ENCODE data around the gene TFF1.

DNA sequence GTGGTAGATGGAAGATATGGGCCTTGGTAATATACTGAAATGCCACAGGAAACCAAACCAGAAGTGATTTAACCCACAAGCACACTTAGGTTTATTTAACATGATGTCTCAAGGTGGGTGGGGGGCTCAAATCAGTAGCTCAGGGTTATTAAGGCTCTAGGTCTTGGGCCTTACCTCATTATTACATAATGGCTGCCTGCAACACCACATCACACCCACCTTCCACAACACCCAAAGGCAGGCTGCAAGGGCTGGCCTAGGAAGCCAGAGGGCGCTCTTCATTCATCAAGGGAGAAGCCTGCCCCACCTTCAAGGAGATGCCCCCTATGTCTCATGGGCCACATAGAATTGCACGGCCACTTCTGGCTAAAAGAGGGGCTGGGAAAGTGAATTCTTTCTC lies 6.0 kb downstream of the TFF1 start:
- TF ChIP-seq POLR2AphosphoS5 (IDR thresholded peaks at IDR 0.05; ENCODE audit: borderline replicate concordance, low read depth, low read length) (no peak), EZH2 (IDR thresholded peaks at IDR 0.05) (no peak)
